Measurements from ENCODE around the gene KLHL22.

Gene KLHL22

DNA sequence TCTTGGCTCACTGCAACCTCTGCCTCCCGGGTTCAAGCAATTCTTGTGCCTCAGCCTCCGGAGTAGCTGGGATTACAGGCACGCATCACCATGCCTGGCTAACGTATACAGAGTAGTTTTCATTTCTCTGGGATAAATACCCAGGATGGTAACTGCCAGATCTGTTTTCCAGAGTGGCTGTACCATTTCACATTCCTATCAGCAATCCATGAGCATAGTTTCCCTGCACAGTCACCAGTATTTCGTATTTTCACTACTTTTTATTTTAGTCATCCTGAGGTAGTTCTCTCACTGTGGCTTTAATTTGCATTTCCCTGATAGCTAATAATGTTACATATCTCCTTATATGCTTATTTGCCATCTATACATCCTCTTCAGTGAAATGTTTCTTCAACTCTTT lies 47.0 kb downstream of the KLHL22 start:
- ChIA-PET CTCF (interaction anchor here (2.0 to 2.2 kb wide), 2 partner anchors 27 to 31 kb away, joined by 5 to 12 read pairs; no protein-coding TSS in a partner anchor), POLR2A (no interaction called here)
- DNase-seq (ENCODE audit: low read depth, low spot score): no peak
- no peak overlapping the region for H3K4me3 ChIP-seq (ENCODE audit: low read depth, low read length)
- TF ChIP-seq, protein P1, sequence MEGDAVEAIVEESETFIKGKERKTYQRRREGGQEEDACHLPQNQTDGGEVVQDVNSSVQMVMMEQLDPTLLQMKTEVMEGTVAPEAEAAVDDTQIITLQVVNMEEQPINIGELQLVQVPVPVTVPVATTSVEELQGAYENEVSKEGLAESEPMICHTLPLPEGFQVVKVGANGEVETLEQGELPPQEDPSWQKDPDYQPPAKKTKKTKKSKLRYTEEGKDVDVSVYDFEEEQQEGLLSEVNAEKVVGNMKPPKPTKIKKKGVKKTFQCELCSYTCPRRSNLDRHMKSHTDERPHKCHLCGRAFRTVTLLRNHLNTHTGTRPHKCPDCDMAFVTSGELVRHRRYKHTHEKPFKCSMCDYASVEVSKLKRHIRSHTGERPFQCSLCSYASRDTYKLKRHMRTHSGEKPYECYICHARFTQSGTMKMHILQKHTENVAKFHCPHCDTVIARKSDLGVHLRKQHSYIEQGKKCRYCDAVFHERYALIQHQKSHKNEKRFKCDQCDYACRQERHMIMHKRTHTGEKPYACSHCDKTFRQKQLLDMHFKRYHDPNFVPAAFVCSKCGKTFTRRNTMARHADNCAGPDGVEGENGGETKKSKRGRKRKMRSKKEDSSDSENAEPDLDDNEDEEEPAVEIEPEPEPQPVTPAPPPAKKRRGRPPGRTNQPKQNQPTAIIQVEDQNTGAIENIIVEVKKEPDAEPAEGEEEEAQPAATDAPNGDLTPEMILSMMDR (IDR thresholded peaks at IDR 0.05; ENCODE audit: insufficient read depth, low read length, missing control alignments): no peak

- no peak for DNase-seq (ENCODE audit: low read depth, low spot score)
- TF ChIP-seq, protein P1 (IDR thresholded peaks at IDR 0.05; ENCODE audit: insufficient read depth, low read length, missing control alignments): no peak
- POLR2A ChIA-PET: no interaction called here
- H3K4me3 ChIP-seq (ENCODE audit: low read depth, low read length): no peak overlapping the region
- CTCF ChIA-PET: interaction anchor here (1.0 kb wide), 1 partner anchor 10 kb away, joined by 3 read pairs; no protein-coding TSS in a partner anchor
These were observed 49.1 kb downstream of the KLHL22 start for GRCh38 chr22:20446383-20446970.

- TF ChIP-seq, protein P1 (IDR thresholded peaks at IDR 0.05; ENCODE audit: insufficient read depth, low read length, missing control alignments): no peak
- H3K4me3 ChIP-seq (ENCODE audit: low read depth, low read length): no peak overlapping the region
- DNase-seq (ENCODE audit: low read depth, low spot score): no peak
- CTCF ChIA-PET: interaction anchor here (1.5 to 2.1 kb wide), 2 partner anchors 10 to 12 kb away, joined by 5 to 8 read pairs; no protein-coding TSS in a partner anchor
- POLR2A ChIA-PET: no interaction called here
These were observed 51.3 kb downstream of the KLHL22 start for GRCh38 chr22:20444325-20444724.

DNA sequence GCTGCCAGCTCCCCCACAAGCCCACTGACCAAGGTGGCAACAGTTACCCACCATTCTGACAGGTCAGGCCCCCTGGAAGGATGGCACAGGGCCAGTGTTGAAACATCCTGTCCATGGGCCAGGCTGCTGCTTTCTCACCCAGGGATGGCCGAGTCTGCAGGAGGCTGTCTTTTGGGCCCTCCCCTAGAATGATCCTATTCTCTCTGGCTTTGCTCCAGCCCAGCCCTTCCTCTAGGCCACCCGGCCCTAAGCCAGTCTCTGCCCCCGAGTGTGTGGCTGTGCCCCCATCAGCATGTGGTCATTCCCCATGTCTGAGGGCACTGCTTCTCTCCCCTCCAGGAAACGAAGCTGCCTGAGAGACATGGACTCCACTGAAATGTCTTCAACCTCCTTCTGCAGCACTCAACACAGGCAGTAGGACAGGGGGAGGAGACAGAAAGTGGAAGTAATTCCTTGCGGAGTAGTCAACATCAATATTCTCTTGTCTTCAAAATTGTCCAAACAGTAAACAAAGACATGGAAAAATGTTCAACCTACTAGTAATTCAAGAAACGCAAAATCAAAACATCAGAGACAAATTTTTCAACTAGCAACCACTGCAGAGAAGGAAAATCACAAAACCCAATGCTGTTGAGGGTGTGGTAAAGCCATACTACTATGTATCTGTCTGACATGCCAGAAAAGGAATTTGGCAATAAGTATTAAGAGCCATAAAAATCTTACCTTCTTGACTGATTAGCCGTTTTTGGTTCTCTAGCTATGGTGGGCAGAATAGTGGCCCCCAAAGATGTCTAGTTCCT lies 52.9 kb downstream of the KLHL22 start:
- ChIA-PET POLR2A (interaction anchor here (0.5 kb wide), 1 partner anchor 16 kb away, joined by 3 read pairs; no protein-coding TSS in a partner anchor), CTCF (interaction anchor here (1.5 to 2.2 kb wide), 3 partner anchors 12 to 14 kb away, joined by 5 to 9 read pairs (median 8); no protein-coding TSS in a partner anchor)
- no peak overlapping the region for H3K4me3 ChIP-seq (ENCODE audit: low read depth, low read length)
- TF ChIP-seq, protein P1 (IDR thresholded peaks at IDR 0.05; ENCODE audit: insufficient read depth, low read length, missing control alignments): no peak
- DNase-seq (ENCODE audit: low read depth, low spot score): no peak

DNA sequence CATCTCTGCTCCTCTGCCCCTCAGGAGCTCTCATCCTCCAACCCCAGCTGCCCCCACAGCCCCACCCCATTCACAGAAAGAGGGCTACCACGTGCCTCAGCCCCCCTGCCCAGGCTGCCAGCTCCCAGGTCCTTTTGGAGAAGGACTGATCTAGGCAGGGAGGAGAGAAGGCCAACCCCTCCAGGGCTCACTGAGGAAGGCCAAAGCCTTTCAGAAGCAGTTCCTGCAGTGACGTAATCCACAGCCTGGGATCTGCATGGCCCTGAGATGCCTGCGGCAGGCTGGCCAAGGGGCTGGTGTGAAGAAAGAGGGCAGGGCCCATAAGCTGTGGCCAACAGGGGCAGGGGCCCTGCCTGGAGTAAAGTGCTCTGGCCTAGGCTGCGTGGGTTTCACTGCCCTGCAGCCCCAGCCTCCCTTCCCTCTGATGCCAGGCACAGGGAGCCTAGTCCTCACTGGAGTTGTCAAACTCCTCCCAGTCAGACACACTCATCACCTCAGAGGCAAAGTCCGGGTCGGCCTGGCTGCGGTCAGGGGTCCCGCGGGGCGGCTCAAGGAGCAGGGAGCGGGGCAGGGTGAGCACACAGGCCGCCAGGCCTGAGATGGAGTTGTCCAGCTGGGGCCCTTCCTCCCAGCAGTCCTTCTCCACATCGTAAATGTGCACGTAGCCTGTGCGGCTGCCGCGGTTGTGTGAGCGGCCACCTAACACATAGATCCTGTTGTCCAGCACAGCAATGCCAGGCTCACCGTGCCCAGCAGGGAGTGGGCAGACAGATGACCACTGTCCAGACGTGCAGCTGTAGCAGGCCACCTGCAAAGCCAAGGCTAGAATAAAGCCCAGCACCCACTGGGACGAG lies 53.7 kb downstream of the KLHL22 start:
- ChIA-PET POLR2A (interaction anchor here (0.5 kb wide), 1 partner anchor 15 kb away, joined by 3 read pairs; no protein-coding TSS in a partner anchor), CTCF (interaction anchor here (0.7 to 2.9 kb wide), 4 partner anchors 9 to 24 kb away, joined by 3 to 9 read pairs (median 7); no protein-coding TSS in a partner anchor)
- no peak for DNase-seq (ENCODE audit: low read depth, low spot score)
- TF ChIP-seq, protein P1 (IDR thresholded peaks at IDR 0.05; ENCODE audit: insufficient read depth, low read length, missing control alignments): no peak
- H3K4me3 ChIP-seq (ENCODE audit: low read depth, low read length): no peak overlapping the region
